SH-SY5Y (cell line): ENCODE measurements around the gene CLEC12A.

Source experiments
- GATA2 ChIP-seq: IDR thresholded peaks from 2 replicates; pipeline ENCODE4 v1.6.1; 2011; ENCODE audit warnings: mild to moderate bottlenecking, low read depth, low read length
- GATA3 ChIP-seq: IDR thresholded peaks from 2 replicates; pipeline ENCODE4 v1.6.1; 2011; ENCODE audit warnings: low read depth, mild to moderate bottlenecking, low read length, moderate library complexity

DNA sequence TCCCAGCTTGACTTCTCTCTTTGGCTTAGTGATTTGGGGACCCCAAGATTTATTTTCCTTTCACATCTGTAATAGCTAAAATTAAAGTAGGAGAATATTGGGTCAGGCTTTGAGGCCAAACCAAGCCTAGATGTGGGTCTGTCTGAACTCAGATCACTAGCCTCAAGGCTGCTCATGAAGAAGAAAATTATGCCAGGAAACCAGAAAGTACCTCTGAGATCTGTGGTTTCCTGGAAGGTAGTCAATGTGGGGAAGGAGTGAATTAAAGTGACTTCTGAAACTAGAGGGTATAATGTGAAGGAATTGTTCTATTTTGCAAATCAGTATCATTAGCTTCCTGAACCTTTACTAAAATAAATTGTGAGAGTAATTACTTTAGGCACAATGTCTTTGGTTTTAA lies 13.4 kb upstream of the CLEC12A start:
- TF ChIP-seq GATA2 (no peak), GATA3 (no peak)
